ENCODE measurements around the gene UBALD2.
"Not testable (repeated sequence)": the region's sequence is repeated elsewhere in the genome, so short reads cannot be mapped to it uniquely, and the experiment has no call there.

UBALD2 gene

GRCh38 chr17:76264755-76265623, at the start of gene UBALD2:
Gene UBALD2, plus strand, starts transcription at chr17:76265348. Its CDS starts 158 bp downstream, at chr17:76265506.
- peak; percentile 98 for DNase-seq

- no peak for DNase-seq
Measured at GRCh38 chr17:76217081-76217480, 48.1 kb upstream of the UBALD2 start.

- DNase-seq = no peak
Measured at GRCh38 chr17:76219670-76220383, 45.3 kb upstream of the UBALD2 start.

- DNase-seq = no peak
Measured at GRCh38 chr17:76223802-76224201, 41.3 kb upstream of the UBALD2 start.

GRCh38 chr17:76225373-76226086, 39.6 kb upstream of the UBALD2 start:
- not testable (repeated sequence) for DNase-seq

GRCh38 chr17:76226749-76227148, 38.4 kb upstream of the UBALD2 start:
- DNase-seq = not testable (repeated sequence)

- DNase-seq = peak; percentile 10
Measured at GRCh38 chr17:76232342-76232741, 32.8 kb upstream of the UBALD2 start.

- DNase-seq = no peak
Measured at GRCh38 chr17:76233588-76234353, 31.4 kb upstream of the UBALD2 start.

- no peak for DNase-seq
Measured at GRCh38 chr17:76234354-76234679, 30.8 kb upstream of the UBALD2 start.

GRCh38 chr17:76235883-76236282, 29.3 kb upstream of the UBALD2 start:
- DNase-seq = no peak

GRCh38 chr17:76236603-76237002, 28.5 kb upstream of the UBALD2 start:
- no peak for DNase-seq

- DNase-seq = no peak
Measured at GRCh38 chr17:76237859-76238313, 27.3 kb upstream of the UBALD2 start.

- DNase-seq = no peak
Measured at GRCh38 chr17:76238847-76239537, 26.2 kb upstream of the UBALD2 start.

- DNase-seq = no peak
Measured at GRCh38 chr17:76239538-76240274, 25.4 kb upstream of the UBALD2 start.

GRCh38 chr17:76240461-76241203, 24.5 kb upstream of the UBALD2 start, which contains the start of gene RNF157:
Gene RNF157, minus strand, starts transcription at chr17:76240493. Its CDS starts 253 bp downstream, at chr17:76240240.
- DNase-seq = peak; percentile 35

- DNase-seq = no peak
Measured at GRCh38 chr17:76241204-76241538, 24.0 kb upstream of the UBALD2 start.

- DNase-seq = no peak
Measured at GRCh38 chr17:76241691-76242255, 23.4 kb upstream of the UBALD2 start.

GRCh38 chr17:76243826-76244679, 21.1 kb upstream of the UBALD2 start:
- no peak for DNase-seq

GRCh38 chr17:76244721-76245120, 20.4 kb upstream of the UBALD2 start:
- not testable (repeated sequence) for DNase-seq

Data from NCI-H2171 (cell line).